LHCN-M2 (cell line): ENCODE results near the gene TAF3. TPM values are rescaled to one million over a fixed set of nuclear protein-coding genes. Genes with fewer than 3 reads are reported as not detected.

Experiments
- DNase-seq: peaks from one replicate; pipeline ENCODE4 v3.0.0-alpha.2; 2012; ENCODE audit warnings: low read depth
- total RNA-seq: library from RNA; depleted of rRNA; stranded (reverse); fragments of >200 nt; gene quantifications from 2 replicates; pipeline ENCODE4 v1.2.3, GENCODE V29; 2014

TAF3 gene
- total RNA-seq, 1 experiment from 2014 or later = 3.4 TPM

GRCh38 chr10:8032558-8032957 is 214.3 kb downstream of the TAF3 start:
- no peak for DNase-seq

- DNase-seq = no peak
Observed at GRCh38 chr10:8033812-8034465, 215.6 kb downstream of the TAF3 start.

- DNase-seq = no peak
Observed at GRCh38 chr10:8034466-8035005, 216.2 kb downstream of the TAF3 start.

- no peak for DNase-seq
Observed at GRCh38 chr10:8035006-8035640, 216.8 kb downstream of the TAF3 start.

DNA sequence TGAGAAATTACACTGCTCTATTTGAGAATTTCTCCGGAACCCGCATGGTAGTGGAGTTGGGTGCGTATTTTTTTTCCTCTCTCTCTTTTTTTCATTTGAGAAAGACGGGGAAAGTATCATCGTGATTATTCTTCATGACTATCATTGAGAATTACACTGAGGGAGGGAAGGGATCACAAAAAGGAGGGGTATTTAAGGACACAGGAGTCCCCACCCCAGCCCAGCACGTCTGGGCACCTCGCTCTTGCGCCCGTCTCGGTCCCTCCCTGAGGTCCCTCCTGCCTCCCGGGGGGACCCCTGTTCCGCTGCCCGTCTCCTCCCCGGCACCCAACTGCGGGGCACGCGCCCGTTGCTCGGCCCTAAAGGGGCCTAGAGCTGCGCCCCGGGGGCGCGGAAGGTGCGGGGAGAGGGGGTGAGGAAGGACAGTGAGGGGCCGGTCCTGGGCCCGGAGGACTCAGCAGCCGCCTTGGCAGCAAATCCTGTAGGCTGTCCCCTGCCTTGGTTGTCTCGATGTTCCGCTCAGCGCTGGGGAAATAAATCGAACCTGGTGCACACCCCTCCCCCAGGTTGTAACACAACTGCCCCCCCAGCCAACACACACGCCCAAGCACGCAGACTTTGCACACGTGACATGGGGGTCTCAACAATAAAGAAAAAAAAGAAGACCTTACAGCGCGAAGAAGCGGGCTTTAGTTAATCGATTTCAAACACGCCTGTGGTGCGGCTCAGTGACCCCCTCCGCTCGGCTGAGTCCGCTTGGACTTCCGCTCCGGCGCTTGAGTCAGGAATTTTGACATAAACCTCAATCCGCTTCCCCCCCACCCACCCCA is 217.6 kb downstream of the TAF3 start:
- no peak for DNase-seq

DNA sequence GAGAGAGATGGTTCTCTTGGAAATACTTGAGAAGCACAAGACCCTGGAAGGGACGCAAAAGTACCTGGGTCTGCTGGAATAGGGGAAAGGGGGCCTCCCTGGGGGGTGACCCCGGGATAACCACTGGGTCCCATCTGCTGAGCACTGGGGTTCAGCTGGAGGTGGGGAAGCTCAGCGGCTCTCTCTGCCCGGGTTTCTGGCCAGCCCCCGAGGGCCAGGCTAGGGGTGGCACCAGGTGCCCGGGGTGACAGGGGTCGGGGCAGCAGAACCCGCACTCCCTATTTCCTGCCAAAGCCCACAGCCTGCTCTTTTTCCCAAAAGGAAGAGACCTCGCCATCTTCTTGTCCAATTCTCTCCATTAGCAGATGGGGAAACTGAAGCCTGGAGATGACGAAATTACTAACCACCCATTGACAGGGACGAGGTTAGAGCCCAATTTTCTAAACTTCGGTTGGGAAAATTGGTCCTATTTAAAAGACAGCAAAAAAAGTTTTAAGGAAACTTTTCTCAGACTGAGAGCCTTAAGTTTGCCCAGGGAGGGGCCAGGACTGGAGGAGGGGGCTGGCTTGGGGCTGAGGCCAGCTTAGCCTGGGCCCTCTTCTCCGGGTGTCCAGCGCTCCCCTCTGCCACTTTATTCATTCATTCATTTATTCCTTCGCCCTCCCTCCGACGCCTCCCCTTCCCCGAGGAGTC is 218.3 kb downstream of the TAF3 start:
- no peak for DNase-seq

- no peak for DNase-seq
Observed at GRCh38 chr10:8037199-8037801, 219.0 kb downstream of the TAF3 start.

DNA sequence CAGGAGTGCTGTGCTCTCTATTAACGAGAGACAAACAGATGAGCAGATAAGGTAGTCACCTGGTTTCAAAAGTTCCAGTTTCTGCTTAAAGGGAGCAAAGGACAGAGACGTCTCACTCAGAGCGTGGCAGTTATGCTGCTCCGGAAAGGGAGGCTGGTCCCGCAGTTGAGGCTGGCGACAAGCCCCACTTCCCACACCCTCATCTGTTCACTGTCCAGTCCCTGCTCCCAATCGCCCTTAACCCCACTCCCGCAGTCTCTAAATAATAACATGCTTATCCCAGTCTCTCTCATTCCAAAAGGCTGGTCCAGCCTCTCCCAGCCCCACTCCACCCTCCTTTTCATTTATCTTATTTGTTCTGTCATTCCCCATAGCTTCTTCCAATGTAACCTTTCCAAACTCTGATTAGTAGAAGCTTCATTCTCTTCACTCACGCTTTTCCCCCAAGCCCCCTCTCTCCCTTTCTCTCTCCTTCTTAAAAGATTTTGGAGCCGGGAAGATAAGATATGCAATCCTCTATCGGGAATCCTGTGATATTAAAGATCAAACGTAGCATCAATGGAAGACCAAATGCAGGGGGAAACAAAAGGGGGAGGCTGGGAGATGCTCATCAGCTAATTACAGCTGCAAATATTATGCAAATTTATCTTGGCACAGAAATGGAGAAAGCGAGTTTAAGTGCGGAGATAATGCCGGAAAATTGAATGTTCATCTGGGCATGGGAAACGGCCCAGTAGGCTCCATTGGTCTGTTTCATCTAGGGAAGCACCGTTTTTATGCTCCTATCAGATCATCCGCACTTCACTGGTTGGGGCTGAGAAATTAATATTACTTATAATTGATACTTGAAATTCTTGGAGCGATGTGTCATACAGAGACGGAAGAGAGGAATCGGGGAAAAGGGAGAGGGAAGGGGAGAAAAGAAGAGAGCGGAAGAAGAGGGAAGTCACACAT is 219.9 kb downstream of the TAF3 start:
- DNase-seq = no peak

- no peak for DNase-seq
Observed at GRCh38 chr10:8039321-8039881, 221.1 kb downstream of the TAF3 start.

- DNase-seq = no peak
Observed at GRCh38 chr10:8040651-8041050, 222.3 kb downstream of the TAF3 start.

- no peak for DNase-seq
Observed at GRCh38 chr10:8041284-8041991, 223.1 kb downstream of the TAF3 start.

DNA sequence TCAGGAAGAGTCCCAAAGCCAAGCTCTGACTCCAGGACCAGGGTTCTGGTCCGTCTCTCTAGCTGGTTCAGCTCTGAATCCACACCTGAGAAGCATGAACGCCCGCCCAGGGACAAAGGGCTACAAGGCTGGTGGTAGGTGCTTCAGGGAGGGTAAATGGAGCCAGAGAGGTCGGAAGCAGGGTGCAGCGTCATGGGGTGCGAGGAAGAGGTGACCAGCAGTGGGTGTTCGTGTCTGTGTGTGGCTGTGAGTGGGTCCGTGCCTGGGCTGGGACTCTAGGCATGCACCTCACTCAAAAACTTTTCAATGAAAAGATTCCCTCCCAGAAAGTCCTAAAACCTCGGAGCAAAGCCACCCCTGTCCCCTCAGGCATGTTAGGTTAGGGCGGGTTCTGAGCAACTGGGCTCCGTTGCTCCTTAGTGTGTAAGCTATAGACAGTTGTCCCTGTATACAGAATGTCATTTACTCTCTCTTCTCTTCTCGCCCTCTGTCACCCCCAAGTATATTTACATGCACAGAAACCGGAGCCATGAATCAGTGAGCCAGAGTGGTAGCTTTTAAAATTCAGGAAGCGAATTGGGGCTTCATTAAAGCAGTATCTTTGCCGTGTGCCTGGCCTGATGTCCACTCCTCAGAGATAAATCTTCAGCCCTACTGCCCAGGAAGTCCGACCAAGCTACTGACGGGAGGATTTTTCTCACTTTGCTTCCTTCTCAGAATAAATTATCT is 223.9 kb downstream of the TAF3 start:
- DNase-seq = no peak

DNA sequence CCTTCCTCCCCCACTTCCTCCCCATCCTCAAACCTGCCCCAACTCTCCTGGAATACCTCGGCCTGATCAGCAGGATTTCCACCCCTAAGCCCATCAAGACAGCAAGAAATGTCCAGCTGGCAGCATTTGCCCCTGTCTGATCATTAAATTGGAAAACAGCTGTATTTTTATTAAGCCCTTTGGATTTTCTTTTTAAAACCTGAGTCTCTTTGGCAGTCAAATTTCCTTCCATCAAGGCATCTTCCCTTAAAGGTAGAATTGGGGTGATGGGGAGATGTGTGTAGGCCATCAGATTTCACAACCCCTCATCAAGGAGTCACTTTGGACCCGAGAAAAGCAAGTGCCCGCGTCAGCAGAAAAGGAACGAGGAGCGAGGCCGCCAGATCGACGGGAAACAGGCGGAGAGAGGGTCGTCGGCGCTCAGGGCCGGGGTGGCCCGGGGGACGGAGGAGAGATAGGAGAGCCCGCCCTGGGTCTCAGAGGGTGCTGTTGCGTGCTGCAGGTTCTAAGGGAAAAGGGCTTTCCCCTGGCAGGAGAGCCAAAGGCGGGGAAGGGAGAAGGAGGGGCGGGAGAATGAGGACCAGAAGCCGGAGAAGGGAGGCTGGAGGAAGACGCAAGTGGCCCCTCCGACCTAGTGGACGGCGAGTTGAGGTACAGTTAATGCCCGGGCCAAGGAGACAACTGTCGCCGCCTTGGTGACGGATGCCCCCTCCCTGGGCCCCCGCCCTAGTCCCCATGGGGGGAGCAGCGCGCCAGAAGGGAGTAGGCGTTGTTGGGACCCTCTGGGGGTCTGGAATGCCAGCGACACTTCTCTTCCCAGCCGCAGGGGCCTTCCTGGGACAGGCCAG is 224.6 kb downstream of the TAF3 start:
- DNase-seq = no peak

DNA sequence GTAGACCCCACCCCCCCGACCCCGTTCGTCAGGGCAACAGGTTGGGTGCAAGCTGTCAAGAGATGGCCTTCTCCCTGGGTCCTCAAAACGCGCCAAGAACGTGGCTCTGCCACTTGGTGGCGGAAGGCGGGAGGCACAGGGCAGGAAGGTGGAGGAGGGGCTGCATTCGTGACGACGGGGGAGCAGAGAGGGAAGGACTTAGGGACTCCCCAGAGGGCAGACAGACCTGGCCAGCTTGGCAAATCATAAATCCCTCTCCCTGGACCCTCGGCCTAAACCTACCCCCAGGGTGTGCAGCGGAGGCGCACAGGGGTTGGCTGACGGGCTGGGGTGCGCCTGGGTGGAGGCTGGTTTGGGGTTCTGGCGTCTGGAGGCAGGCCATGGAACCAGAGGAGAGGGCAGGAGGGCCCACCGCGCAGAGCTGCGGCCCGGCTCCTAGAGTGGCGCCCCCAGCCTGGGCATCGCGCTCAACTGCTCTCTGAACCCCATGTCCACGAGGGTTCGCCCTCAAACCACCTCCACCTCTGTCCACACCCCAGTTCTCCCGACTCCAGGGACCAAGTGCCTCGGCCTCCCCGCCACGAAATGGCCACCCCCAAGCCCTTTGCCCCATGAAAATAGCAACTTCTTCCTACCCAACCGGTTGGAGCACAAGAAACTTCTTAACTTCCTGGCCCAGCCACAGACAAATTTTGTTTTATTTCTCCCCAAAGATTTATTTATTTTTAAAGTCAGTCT is 225.4 kb downstream of the TAF3 start:
- DNase-seq = no peak

GRCh38 chr10:8044331-8044907 is 226.1 kb downstream of the TAF3 start:
- DNase-seq = no peak
